Stimulated activated CD8-positive, alpha-beta memory T cell treated with anti-CD3 and anti-CD28 coated beads, Interleukin-12 subunit alpha, Interleukin-12 subunit beta, amount 100 ng/mL, for 24 hours (primary cell): ENCODE results near the gene MYL3.

Experiments
- DNase-seq: peaks from one replicate; pipeline ENCODE4 v3.0.0-alpha.2; 2020; ENCODE audit errors: extremely low read depth

MYL3 gene

DNA sequence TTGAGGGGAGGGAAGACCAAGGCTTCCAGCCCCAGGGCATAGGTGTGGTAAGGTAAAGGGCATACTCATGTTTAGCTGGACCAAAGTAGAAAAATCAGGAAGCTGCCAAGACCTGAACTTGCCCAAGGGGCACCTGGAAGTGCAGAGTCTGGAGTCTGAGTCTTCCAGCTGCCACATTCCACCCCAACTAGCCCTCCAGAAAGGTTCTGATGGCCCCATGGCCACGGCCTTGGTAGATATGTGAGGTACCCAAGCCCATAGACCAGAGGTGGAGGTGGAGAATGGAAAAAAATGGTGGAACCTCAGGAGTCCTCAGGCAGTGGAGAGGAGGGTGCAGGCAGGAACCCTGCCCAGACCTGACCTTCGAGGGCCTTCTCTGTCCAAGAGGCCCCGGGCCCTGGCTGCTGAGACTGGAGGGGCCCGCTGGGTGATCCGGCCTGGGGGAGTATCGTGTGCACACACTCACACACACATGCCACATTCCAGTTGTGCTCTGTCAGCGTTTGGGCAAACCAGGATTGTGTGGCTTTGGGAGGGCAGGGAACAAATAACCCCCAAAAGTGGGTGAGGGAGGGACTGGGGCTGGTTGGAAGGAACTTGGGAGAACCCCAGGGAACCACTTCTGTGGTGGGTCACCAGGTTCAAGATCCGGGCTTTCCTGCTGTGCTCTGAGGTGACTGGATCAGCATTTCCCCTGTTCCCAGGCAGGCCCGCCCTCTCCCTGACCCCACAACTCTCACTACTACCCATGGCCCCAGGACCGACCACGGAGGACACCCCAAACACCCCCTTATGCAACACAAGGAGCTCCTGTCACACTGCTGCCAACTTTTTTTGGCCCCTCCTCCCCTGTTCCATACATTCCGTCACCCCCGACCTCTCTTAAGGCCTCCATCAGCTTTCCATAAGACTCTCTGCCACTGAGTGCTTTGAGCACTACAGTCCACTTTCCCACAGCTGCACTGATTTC is 11.6 kb downstream of the MYL3 start:
- no peak for DNase-seq

GRCh38 chr3:46850468-46850779 is 12.8 kb downstream of the MYL3 start:
- no peak for DNase-seq

DNA sequence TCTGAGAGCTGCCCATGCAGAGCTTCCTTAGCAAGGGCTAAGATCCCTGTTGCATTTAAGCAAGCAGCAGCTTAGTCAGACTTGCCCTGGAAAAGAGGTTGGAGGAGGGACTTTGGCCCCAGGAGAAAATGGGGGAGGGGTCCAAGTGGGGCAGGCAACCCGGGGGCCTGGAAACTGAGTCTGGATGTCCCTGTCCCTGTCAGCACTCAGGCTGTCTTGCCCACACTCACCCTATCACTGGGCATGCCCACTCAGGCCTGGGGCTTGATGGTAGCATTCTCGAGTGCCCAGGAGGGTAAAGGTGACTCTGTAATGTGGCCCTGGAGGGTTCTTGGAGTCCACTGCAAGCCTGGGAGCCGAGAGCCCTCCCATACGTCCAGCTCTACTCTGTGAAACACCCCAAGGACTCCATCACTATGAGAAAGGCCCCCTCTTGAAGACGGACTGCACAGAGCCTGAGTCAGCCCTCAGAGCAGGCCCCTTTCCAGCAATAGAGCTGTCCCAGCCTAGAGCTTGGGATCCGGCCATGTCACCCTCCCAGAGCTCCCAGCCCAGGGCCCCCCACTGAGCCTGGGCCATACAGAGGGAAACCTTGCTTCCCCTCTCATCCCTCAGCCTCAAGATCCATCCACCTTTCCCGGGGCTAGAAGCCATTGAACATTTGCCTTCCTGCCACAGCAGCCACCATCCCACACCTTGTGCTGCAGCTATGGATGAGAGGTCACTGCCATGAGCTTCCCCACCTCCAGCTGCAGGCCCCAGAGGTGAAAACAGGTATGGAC is 13.4 kb downstream of the MYL3 start:
- DNase-seq = no peak

- no peak for DNase-seq
Measured at GRCh38 chr3:46849045-46849631, 14.1 kb downstream of the MYL3 start.

GRCh38 chr3:46848271-46849044 is 14.8 kb downstream of the MYL3 start:
- DNase-seq = no peak

DNA sequence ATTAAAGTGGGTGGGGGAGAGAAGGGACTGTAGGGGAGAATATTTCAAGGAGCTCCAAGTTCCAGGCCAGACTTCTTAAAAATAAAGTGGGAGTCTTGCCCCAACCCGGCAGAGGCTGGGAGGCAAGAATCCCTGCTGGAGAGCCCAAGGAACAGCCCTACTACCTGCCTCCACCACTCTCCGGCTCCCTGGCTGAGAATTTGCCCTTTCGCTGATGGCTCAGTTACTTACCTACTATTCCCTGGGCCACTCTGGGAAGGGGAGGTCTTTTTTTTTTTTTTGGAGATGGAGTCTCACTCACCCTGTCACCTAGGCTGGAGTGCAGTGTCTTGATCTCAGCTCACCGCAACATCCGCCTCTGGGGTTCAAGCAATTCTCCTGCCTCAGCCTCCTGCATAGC is 15.5 kb downstream of the MYL3 start:
- no peak for DNase-seq

- no peak for DNase-seq
Measured at GRCh38 chr3:46846624-46847542, 16.4 kb downstream of the MYL3 start.

GRCh38 chr3:46845860-46846623 is 17.2 kb downstream of the MYL3 start:
- DNase-seq = no peak

DNA sequence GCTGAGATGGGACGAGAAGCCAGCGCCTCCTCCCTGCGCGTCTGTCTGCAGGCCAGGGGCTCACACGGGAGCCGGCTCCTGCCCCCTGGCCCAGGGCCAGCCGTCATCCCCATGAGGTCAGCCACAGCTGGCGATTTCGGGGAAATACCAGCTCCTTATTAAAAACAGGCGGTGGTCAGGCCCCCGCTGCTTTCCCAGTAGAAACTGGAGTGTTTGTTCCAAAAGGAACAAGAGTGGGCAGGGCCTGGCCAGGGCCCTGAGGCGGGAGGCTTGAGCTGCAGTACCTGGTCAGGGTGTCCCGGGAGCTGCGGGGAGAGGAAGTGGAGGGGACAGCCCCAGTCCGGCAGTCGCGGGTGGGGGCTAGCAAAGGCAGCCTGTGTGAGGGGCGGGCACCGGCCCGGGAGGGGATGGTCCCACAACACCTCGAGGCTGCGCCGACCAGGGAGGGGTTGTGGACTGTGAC is 17.8 kb downstream of the MYL3 start:
- DNase-seq = no peak

DNA sequence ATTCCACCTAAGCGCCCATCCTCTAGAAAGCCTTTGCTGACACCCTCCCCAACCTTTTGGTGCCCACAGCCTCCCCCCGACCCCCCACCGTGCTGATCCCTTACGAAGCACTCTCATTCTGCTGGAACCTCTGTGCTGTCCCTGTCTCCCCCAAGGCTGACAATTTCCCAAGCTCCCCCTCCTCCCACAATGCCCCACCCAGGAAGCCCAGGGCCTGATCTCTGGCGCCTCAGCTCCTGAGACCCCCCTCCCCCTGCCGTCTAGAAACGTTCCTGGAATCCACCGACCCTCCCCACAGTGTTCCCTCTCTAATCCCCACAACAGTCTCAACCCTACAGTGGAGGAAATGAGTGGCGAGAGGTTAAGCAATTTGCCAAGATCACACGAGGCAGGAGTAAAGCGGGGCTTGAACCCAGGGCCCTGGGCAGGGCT is 18.3 kb downstream of the MYL3 start:
- no peak for DNase-seq

- no peak for DNase-seq
Measured at GRCh38 chr3:46844397-46844796, 18.8 kb downstream of the MYL3 start.

GRCh38 chr3:46843508-46843907 is 19.7 kb downstream of the MYL3 start:
- no peak for DNase-seq

GRCh38 chr3:46840491-46840890 is 22.8 kb downstream of the MYL3 start:
- no peak for DNase-seq

DNA sequence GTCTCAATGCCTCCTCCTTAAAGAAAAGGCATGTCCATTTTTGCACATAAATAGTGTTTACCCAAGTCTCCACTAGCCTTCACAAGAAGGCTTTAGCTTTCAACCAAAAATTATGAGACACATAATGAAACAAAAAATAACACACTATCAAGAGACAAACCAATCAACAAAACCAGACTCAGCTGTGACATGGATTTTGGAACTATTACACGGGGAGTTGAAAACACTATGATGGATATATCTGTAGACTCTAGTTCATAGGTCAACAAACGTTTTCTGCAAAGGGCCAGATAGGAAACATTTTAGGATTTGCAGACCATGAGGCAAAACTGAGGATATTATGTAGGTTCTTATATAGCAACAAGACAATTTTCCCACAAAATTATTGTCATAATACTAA is 24.9 kb downstream of the MYL3 start:
- DNase-seq = no peak

GRCh38 chr3:46835491-46835890 is 27.8 kb downstream of the MYL3 start:
- no peak for DNase-seq

DNA sequence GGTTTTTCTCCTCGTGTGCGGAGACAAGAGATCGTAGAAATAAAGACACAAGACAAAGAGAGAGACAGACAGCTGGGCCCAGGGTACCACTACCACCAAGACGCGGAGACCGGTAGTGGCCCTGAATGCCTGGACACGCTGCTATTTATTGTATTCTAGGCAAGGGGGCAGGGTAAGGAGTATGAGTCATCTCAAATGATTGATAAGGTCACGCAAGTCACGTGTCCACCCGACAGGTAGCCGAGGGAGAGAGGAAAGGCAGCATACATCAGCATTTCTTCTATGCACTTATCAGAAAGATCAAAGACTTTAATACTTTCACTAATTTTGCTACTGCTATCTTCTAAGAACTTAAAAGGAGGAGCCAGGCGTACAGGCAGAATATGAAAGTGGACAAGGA is 28.2 kb downstream of the MYL3 start:
- no peak for DNase-seq

DNA sequence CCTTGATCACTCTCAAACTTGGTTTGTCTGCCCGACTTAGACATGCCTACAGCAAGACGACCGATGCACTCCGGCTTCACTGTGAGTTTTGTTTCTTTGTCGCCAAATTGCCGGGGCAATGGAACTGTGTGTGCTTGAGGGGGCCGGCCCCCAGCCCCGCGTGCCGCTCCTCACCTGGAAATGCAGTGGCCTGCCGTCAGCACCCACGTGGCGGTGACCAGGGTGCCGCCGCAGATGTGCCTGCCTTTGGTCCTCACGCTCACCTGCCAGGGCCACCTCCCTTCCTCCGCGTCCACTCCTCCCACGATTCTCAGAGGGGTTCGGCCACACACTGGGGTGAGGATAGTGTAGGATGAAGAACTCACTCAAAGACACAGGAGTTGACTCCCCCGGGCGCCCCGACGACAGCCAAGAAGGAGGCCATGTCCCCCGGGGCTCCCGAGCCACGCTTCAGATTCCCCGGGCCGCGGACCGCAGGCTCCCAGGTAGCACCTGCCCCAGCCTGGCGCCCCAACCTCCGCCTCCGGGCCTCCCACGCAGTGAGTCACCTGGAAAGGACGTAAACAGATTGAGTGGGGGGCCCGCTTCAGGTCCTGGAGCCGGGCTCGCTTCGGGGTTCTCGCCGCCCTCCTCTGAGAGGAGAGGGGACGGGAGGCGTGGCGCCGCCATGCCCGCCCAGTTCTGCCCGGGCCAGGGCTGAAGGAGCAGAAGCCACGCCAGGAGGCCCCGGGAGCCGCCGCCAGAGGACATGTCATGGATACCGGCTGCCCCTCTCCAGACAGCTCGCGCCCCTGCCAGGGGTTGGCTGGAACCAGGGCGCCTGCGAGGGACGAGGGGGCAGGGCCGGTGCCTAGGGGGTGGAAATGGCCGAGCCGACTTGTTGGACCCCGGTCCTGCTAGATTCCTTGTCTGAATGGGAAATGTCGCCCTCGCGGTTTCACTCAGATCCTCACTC is 29.6 kb downstream of the MYL3 start:
- DNase-seq = no peak

- no peak for DNase-seq
Measured at GRCh38 chr3:46831841-46832240, 31.4 kb downstream of the MYL3 start.

DNA sequence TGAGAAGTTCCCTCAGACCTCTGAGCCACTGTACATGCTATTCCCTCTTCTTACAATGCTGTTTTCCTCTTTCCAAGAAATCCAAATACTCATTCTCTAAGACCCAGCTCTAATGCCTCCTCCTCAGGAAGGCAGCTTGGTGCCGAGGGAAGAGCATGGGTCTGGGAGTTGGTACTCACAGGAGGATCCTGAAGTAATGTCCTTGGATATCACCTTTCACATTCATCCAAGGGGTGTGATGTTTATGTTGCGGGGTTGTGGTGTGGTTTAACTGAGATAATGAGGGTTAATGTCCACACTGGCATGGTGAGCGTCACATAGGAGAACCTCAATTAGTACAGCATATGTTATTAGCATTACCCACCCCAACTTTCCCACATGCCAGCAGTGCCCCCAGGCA is 31.9 kb downstream of the MYL3 start:
- DNase-seq = no peak
